HG02852 (cell line): Measurements from ENCODE around the gene HECTD2.
"Not testable (repeated sequence)": the region's sequence is repeated elsewhere in the genome, so short reads cannot be mapped to it uniquely, and the experiment has no call there.

Experiments
- ATAC-seq: cut with Tn5 transposase; IDR thresholded peaks from one replicate; pipeline ENCODE4 v1.9.1; 2021; ENCODE audit warnings: mild to moderate bottlenecking, moderate library complexity; ENCODE audit not compliant: unreplicated experiment

HECTD2 gene

DNA sequence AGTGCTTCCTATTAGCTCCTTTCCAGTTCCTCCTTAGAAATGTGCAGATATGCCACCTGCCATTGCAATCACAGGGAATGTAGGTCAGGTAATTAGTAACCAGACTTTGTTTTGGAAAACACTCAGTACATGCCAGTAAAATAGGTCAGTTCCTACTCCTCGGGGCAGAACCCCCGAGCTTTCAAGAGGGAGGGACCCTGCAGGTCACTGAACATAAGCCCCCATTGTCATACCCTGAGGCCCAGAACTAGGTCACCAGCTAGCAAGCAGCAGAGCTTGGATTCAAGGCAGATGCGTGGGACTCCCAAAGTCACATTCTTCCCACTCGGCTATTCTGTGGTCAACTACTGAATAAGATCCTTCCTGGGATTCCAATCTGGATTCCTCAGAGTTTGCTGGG, 117.9 kb downstream of the HECTD2 start:
- no peak for ATAC-seq

DNA sequence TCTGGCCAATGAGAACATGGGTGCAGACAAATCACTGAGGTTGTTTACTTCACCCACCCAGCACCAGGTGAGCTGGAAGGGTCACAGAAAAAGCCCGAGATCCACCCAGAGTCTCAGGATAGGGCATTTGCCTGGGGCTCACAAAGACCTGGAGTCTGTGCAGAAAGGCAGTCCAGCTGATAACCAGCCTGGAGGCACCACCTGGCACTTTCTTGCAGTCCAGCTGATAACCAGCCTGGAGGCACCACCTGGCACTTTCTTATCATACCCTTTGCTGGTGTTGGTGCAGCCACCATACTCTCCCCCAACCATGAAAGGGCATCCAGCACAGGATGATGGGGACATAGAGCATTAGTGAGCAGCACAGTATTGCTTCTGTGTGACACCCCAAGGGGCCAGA, 118.6 kb downstream of the HECTD2 start:
- ATAC-seq, result no peak

DNA sequence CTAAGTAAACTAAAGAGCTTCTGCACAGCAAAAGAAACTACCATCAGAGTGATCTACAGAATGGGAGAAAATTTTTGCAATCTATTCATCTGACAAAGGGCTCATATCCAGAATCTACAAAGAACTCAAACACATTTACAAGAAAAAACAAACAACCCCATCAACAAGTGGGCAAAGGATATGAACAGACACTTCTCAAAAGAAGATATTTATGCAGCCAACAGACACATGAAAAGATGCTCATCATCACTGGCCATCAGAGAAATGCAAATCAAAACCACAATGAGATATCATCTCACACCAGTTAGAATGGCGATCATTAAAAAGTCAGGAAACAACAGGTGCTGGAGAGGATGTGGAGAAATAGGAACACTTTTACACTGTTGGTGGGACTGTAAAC, 124.6 kb downstream of the HECTD2 start:
- not testable (repeated sequence) for ATAC-seq

DNA sequence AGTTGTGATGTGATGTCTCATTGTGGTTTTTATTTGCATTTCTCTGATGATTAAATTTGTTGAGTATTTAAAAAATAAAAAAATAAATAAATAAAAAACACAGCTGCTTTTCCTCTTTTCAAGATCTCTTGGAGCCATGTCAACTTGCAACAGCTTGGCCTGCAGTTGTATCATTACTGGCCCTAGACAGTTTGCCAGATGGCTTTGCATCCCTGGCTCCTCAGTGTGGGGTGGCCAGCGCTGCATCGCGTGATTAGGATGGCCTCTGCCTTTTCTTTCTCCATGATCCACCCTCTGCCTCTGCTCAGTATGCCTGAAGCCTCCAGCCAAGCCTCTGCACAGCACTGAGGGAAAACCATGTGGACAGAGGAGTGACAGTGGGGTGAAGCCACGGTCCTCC, 126.0 kb downstream of the HECTD2 start:
- no peak for ATAC-seq

DNA sequence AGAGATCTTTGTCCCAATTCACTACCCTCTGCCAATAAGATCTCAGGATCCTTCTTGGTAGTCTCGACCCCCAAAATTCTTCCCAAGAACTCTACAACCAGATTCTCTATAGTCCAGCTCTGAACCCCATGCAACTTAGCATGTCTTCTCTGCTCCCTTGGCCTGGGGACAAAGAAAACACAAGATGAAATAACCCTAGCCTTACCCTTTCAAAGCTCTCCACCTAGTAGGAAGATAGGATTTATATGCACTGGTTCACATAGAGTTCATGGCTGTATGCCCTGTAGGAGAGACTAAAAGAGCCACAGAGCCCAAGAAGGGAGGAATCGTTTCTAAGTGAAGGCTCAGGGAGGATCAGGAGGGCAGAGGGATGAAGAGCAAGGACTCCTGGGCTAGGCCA, 126.6 kb downstream of the HECTD2 start:
- no peak for ATAC-seq

DNA sequence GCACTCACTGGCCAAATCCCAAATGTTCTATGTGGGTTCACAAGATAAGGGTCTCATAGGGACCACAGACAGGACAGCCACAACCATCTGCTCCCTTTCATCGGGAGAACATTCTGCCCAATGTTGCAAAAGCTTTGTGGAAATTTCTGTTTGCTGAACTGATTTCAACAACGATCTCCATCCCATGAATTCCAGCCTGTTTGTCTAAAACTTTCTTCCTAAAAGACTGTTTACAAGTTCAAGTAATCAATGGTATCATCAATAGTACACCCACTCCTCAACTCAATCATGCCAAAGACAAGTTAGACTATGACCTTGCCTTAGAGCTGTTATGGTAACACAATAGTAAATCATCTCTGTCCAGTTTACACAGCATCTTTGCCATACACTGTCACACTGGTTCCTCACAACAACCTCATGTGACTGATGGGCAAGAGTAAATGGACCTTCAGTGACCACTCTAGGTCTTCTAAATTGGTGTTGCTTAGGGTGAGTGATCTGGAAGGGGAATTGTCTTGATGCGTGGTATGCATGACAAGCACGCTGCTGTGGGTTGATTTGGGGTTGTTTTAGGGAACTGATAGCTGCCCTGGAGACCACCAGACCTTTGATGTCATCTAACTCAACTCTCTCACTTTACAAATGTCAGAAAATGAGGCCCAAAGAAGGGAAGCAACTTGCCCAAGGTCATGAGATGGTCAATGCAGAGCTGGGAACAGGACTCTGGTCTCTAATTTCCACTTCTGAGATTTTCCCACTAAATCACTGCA, 127.7 kb downstream of the HECTD2 start:
- no peak for ATAC-seq

DNA sequence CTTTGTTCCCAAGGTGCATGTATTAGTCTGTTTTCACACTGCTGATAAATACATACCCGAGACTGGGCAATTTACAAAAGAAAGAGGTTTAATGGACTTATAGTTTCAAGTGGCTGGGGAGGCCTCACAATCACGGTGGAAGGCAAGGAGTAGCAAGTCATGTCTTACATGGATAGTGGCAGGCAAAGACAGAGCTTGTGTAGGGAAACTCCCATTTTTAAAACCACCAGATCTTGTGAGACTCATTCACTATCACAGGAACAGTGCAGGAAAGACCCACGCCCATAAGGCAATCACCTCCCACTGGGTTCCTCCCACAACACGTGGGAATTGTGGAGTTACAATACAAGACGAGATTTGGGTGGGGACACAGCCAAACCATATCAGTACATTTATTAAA, 129.8 kb downstream of the HECTD2 start:
- ATAC-seq, result no peak

DNA sequence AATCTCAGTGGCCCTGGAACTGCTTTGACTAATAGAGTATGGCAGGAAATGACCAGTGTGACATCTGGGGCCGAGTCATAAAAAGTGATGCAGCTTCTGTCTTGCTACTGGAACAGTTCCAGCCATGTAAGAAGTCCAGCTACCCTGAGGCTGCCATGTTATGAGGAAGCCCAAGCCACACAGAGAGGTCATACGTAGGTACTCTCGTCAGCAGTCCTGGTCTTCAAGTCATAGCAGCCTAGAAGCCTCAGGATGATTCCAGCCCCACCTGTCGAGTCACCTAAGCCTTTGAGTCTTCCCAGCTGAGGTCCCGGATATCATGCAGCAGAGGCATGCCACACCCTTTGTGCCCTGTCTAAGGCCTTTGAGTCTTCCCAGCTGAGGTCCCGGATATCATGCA, 130.6 kb downstream of the HECTD2 start:
- ATAC-seq, result no peak

DNA sequence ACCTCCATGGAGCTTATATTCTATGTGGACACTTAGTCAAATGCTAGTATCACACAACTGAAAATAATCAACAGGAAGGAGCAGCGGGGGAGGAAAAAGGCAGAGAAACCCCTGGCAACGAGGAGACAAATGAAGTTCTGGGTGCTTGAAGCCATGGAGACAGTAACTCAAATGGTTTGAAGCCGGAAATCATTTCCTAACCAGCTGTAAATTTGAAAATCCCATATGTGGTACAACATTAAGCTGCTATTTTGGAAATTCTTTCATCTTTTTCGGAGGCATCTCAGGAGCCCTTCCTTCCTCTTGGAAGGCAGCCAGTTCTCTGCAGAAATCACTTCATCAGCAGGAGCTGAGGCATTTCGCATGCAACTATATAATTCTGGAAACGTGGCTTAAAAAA, 131.3 kb downstream of the HECTD2 start:
- no peak for ATAC-seq

DNA sequence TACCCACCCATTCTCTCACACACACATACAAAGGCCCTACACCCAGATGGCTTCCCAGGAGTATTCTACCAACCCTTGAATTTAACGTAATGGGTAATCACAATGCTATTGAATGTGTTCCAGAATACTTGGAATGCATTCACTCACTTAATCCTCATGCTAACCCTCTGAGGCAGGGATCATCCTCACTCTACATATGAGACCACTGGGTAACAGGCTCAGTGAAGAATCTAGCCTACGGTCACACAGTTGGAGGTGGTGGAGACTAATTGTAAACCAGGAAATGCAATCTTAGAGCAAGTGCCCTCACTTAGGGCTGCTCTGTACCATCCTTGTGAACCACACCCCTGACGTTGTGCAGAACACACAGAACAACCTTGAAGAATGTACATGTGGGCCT, 135.2 kb downstream of the HECTD2 start:
- no peak for ATAC-seq

DNA sequence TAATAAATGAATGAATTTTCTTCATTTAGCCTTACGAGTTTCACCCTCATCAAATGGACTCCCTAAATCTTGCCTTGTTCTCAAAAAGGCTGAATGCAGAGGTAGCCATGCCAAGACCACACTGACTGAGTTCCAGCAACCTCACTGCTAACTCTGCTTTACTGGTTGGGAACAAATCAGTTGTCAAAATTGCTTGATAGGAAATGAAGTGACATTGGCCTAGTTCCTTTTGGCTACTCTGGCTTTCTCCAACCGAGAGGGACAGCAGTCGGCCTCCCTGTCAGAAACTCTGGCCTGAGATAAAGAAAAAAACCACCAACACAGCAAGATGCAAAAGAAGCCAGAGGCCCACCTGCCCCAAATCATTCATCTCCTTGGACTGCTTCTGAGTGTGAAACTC, 135.7 kb downstream of the HECTD2 start:
- no peak for ATAC-seq

DNA sequence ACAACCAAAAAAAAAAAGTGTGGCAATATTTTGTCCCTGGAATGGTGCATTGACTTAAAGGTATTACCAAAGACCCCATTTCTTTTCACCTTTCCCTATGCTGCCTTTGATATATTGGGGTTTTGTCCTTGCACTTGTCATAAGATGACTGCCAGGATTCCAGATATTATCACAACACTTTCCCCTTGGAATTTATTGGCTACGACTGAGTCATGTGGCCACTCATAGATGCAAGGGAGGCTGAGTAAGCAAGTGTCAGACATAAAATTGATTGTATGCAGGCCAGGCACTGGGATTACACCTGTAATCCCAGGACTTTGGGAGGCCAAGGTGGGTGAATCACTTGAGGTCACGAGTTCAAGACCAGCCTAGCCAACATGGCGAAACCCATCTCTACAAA, 139.1 kb downstream of the HECTD2 start:
- ATAC-seq, result no peak

DNA sequence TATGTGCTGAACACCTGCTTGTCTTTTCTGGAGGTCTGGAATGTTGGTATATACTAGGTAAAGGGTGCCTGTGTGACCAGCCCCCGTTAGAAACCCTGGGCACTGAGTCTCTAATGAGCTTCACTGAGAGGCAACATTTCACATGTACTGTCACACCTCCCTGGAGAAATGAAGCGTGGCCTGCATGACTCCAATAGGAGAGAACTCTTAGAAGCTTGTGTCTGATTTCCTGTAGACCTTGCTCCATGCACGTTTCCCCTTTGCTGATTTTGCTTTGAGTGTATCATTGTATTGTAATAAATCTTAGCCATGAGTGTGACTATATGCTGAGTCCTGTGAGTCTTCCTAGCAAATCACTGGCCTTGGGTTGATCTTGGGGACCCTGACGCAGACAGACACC, 139.9 kb downstream of the HECTD2 start:
- ATAC-seq, result no peak

DNA sequence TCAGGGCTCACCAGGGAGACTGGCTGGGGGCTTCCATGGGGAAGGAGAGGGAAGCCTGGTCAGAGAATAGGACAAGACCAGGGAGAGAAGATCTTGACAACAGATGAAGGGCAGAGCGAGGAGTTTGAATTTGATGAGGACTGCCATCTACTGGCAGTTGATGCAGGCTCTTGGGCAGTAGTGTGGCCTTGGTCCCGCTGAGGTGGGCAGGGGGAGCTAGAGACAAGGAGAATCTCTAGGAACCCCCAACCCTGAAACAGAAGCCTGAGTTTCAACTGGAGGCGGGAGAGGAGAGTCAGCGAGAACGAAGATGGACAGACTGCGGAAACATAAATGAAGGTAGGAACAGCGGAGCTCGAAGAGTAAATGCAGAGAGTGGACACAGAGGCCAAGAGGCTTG, 141.7 kb downstream of the HECTD2 start:
- ATAC-seq, result no peak

DNA sequence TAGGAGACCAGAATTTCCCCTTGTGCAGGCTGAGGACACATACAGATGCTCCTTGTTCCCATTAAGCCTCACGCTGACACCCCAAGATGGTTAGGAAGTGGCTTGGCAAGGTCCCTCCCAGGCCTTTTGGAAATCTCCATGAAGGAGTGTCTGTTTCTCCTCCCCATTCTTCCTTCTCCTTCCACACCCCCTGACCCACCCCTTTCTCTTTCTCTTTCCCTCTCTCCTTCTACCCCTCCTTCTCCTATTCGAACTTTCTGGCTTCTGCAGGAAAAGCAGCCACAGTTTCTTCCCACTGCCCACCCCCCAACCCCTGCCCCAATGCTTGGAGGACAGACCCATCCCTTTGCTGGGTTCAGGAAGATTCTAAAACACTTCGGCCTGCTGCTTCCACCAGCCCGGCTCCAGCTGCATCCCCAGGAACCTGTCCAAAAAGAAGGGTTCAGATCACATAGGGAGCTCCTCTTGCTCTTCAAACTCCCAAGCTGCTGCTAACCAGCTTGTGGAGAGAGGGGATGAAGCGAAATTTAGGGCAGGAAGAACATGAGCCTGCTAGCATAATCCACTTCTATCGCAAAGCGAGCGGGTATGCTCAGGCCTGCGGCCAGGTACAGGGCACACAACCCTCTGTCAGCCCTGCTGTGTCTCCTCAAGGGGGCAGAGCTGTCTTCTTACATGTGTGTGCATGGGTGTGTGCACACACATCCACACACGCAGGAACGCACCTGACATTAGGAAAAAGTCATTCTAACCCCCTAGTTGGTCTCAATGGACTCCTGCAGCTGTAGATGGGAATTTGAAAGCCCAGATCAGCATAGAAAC, 142.3 kb downstream of the HECTD2 start:
- no peak for ATAC-seq

DNA sequence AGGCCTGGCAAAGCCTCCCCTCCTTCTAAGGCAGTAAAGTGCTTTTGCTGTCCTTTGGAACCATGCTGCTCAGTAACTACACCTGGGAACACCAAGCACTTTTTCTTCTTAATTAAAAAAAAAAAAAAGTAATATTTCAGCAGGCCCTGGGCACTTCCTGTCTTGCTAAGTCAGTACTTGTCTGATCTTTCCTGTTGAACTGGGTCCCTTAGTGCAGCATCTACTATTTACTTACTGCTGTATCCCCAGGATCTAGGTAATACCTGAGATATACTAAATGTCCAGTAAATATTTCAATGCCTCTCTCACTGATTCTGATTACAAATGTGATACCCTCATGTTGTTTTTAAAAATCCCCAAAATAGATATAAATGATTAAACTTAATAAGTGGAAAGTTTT, 145.3 kb downstream of the HECTD2 start:
- ATAC-seq, result no peak

DNA sequence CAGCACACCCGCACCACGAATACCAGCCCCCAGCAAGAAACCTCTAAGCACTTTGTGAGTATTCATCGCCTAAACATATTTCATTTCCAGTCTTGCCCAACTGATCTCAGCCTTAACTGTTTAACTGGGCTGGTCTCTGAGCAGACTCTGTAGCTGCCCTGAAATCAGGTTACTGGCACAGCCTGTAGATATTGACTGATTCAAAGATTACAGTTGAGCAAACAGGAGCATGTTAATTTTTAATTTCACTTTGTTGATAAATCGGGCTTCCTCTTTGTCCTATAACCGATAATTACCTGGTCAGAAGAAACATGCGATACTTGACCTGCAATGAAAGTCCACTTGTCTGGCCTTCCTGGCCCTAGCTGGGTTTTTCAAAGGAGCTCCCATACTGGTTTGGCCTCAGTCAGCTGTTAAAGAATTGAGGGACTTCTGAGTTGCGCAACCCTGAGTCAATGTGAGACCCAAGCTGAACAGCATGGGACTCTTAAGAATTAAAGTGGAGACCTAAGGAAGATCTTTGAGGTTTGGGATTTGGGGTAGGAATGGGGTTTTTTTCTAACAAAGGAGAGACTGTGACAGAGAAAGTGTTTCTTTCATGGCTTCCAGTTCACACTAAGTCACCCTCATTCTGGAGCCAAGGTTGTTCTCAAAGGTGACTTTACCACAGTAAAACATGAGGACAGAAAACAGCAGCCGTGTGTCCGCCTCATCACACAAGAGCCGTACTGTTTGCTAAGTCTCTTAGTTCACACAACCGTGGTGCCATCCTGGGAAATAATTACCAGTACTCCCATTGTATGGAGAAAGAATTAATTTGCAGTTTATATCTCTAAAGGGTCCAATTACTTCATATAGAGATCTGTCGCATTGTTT, 146.8 kb downstream of the HECTD2 start:
- ATAC-seq, result no peak

DNA sequence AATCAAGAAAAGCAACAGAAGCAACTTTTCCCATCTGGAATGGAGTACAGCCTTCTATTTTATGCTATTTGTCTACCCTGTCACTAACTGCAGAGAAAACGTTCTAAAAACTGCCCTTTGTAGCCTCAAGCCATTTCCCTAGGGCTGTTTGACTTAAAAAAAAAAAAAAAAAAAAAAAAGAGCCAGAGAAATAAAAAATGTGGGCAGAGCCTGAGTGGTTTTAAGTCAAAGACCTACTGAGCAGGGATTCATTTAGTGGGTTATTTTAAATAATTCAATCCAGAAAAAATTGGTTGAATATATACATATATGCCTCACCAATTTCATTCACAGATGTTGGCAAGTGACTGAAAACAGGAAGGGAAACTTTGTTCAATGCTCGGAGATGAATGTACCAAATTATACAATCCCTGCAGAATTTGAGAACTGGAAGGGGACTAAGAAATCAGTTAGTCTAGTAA, 147.5 kb downstream of the HECTD2 start:
- ATAC-seq, result no peak

DNA sequence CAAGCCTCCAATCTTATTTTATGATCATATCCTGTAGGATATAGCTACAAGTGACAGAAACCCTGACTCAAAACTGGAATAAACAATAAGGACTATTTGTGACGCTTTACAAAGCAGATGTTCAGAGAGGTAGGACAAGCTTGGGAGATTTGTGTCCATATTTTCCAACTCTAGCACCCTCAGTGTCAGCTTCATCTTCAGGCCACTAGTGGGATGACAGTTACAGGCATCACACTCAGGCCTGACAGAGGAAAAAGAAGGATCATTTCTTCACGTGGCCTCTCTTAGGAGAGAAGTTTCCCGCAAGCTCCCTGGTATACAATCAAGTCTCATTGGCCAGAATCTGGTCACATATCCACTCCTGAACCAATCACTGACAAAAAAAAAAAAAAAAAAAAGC, 148.3 kb downstream of the HECTD2 start:
- no peak for ATAC-seq

DNA sequence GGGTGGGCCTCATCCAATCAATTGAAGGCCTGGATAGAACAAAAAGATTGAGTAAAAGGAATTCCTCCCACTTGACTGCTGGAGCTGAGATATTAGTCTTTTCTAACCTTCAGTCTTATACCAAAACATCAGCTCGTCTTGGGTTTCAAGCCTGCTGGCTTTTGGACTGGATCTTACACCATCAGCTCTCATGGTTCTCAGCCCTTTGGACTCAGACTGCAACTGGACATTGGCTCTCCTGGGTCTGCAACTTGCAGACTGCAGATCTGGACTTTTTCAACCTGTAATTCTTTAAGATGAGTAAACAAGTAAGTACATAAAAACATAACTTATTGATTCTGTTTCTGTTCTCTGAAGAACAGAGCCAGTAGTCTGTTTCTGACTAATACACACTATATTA, 149.0 kb downstream of the HECTD2 start:
- no peak for ATAC-seq

DNA sequence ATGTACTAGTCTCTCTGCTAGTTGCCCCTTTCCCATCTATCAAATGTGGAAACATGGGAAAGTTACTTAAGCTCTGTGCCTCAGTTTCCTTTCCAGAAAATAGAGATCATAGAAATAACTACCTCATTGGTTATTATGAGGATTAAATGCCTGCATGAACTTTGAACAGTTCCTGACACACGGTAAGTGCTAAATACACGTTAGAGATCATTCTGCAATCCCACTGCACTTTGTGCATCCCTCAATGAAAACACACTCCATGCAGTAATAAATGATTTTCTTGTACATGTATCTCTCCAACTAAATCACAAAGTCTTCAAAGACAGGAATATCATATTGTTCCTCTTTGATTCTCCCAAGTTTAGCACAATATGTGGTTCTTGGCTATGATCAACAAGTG, 149.6 kb downstream of the HECTD2 start:
- no peak for ATAC-seq
